Body of pancreas (tissue), 4 donors: ENCODE measurements around the gene GNAS-AS1. TPM values are rescaled to one million over a fixed set of nuclear protein-coding genes. Genes with fewer than 3 reads are reported as not detected.

Experiments used
- ATAC-seq: fragments of 150-250 bp; one replicate; pipeline ENCODE4 v1.9.1; 2016
- DNase-seq, 4 donors: peaks; one replicate each; pipeline ENCODE4 v3.0.0-alpha.2; 2019
- H3K27ac ChIP-seq, 4 donors: fragments of 200-600 bp; sonication (generic); 1 replicate in 3 of 4; 2 replicates in 1 of 4; pipeline versions ENCODE4 v1.5.1 to v1.6.1; 2016 to 2019; ENCODE audit warnings: mild to moderate bottlenecking in 1 of 4, mixed read lengths in 1 of 4, moderate library complexity in 1 of 4
- H3K27me3 ChIP-seq, 2 donors: fragments of 200-600 bp; sonication (generic); one replicate each; pipeline ENCODE4 v1.6.0; 2016; ENCODE audit warnings: mild to moderate bottlenecking in 1 of 2
- H3K36me3 ChIP-seq, 2 donors: fragments of 200-600 bp; sonication (generic); replicated peaks in 1 of 2; 2 replicates each; pipeline ENCODE4 v1.5.1; 2016; ENCODE audit warnings: low read depth in 2 of 2; ENCODE audit not compliant: insufficient read depth in 1 of 2
- H3K4me1 ChIP-seq: fragments of 200-600 bp; sonication (generic); one replicate; pipeline ENCODE4 v1.6.0; 2016
- H3K4me3 ChIP-seq, 2 donors: fragments of 200-600 bp; sonication (generic); 1 replicate in 1 of 2; 2 replicates in 1 of 2; pipeline ENCODE4 v1.5.1; 2016 to 2019
- H3K9me3 ChIP-seq, 3 donors: fragments of 200-600 bp; sonication (generic); 1 replicate in 2 of 3; 2 replicates in 1 of 3; pipeline ENCODE4 v1.5.1; 2016
- CTCF ChIP-seq, 7 experiments: fragments of 450-650 bp in 4 of 7; fragments of 200-600 bp in 3 of 7; sonication (generic) in 3 of 7; IDR thresholded peaks; one replicate each; pipeline ENCODE4 v1.5.1; 2016 to 2019; ENCODE audit warnings: antibody characterized with exemption in 7 of 7
- POLR2A ChIP-seq, 3 donors: fragments of 450-650 bp; IDR thresholded peaks; one replicate each; pipeline ENCODE4 v1.6.1; 2016; ENCODE audit warnings: antibody characterized with exemption in 3 of 3, mild to moderate bottlenecking in 2 of 3
- WGBS, 2 donors: methylation state at CpG; one replicate each; pipeline ENCODE4 v1.1.5; 2017; 5-methylcytosine and 5-hydroxymethylcytosine counted together
- intact Hi-C: fragments of 100-400 bp; cut with DNase I; formaldehyde crosslinking; loops from one replicate; pipeline ENCODE4 v1.15.1; 2023
- total RNA-seq, 2 donors: library from RNA; depleted of rRNA; stranded (reverse); fragments of >200 nt; gene quantifications; one replicate each; pipeline ENCODE4 v1.1.0, GENCODE V29; 2016

Gene GNAS-AS1
- total RNA-seq, 2 donors from 2014 or later = 1.0 to 3.0 TPM

- Histone ChIP-seq H3K36me3 (no peaks in the 10 kb centered on the region), H3K4me1 (peaks cover 37% of the 10 kb centered on the region), H3K9me3 (no peaks in the 10 kb centered on the region), H3K4me3 (peak overlapping the region; percentile 30 to 32), H3K27me3 (no peaks in the 10 kb centered on the region), H3K27ac (peak overlapping the region; percentile 91 to 99 (median 98))
- DNase-seq (peak; percentile 80 to 83 (median 82)), ATAC-seq (peak; percentile 57)
- TF ChIP-seq POLR2A (IDR thresholded peaks at IDR 0.05) = peak; percentile 5 to 78 (median 32)
- no peak for TF ChIP-seq CTCF (IDR thresholded peaks at IDR 0.05)
- intact Hi-C loops = no loop called here
- 0% methylated on average over 10 of the region's 105 CpGs; no CpG with 5 or more reads in 1 of the 2 donors for WGBS, 2 donors
Measured at GRCh38 chr20:58891086-58891717, 40.5 kb upstream of the GNAS-AS1 start.

GRCh38 chr20:58890518-58891085 lies 39.9 kb upstream of the GNAS-AS1 start:
- Histone ChIP-seq H3K36me3 (no peaks in the 10 kb centered on the region), H3K27me3 (no peaks in the 10 kb centered on the region), H3K4me1 (peaks cover 31% of the 10 kb centered on the region), H3K27ac (peak overlapping the region; percentile 91 to 99 (median 94)), H3K9me3 (no peaks in the 10 kb centered on the region), H3K4me3 (peak overlapping the region; percentile 30 to 32)
- TF ChIP-seq CTCF (IDR thresholded peaks at IDR 0.05) (no peak), POLR2A (IDR thresholded peaks at IDR 0.05) (peak in 2 of 3 donors; percentile 56 to 62)
- 0 to 1% methylated on average over 40 to 52 of the region's 64 CpGs for WGBS, 2 donors
- ATAC-seq (peak; percentile 29), DNase-seq (peak; percentile 65 to 75 (median 66))
- intact Hi-C loops = no loop called here

- Histone ChIP-seq H3K9me3 (no peaks in the 10 kb centered on the region), H3K27me3 (no peaks in the 10 kb centered on the region), H3K4me1 (peaks cover 25% of the 10 kb centered on the region), H3K36me3 (no peaks in the 10 kb centered on the region), H3K27ac (peak overlapping the region; percentile 91 to 99 (median 94)), H3K4me3 (no peak overlapping the region)
- intact Hi-C loops = loop anchor here (10.0 kb wide), 1 partner anchor 95 kb away; the partner anchor contains the start of gene NELFCD
- DNase-seq = no peak
- no peak for TF ChIP-seq POLR2A (IDR thresholded peaks at IDR 0.05)
- 26 to 52% methylated on average over 84 to 89 of the region's 91 CpGs for WGBS, 2 donors
- ATAC-seq = no peak
Measured at GRCh38 chr20:58889798-58890517, 39.3 kb upstream of the GNAS-AS1 start.

GRCh38 chr20:58889334-58889760 lies 38.6 kb upstream of the GNAS-AS1 start:
- H3K27me3 ChIP-seq = no peaks in the 10 kb centered on the region
- WGBS, 2 donors = 47 to 60% methylated on average over 34 to 35 of the region's 35 CpGs
- peaks cover 19% of the 10 kb centered on the region for H3K4me1 ChIP-seq
- peak overlapping the region; percentile 29 to 99 (median 76) for H3K27ac ChIP-seq
- intact Hi-C loops = loop anchor here (10.0 kb wide), 1 partner anchor 95 kb away; the partner anchor contains the start of gene NELFCD
- DNase-seq (no peak), ATAC-seq (no peak)
- H3K4me3 ChIP-seq = peak overlapping the region in 1 of 2 donors; percentile 30
- no peaks in the 10 kb centered on the region for H3K9me3 ChIP-seq
- no peaks in the 10 kb centered on the region for H3K36me3 ChIP-seq
- TF ChIP-seq POLR2A (IDR thresholded peaks at IDR 0.05) (no peak), CTCF (IDR thresholded peaks at IDR 0.05) (no peak)
